Measurements from ENCODE around the gene ENOX2.
"Not testable (repeated sequence)": the region's sequence is repeated elsewhere in the genome, so short reads cannot be mapped to it uniquely, and the experiment has no call there.

The ENOX2 gene

GRCh38 chrX:130746709-130747342 is 156.2 kb downstream of the ENOX2 start:
- DNase-seq: no peak

- no peak for DNase-seq
These were observed 156.9 kb downstream of the ENOX2 start for GRCh38 chrX:130746077-130746476.

- DNase-seq: no peak
These were observed 161.4 kb downstream of the ENOX2 start for GRCh38 chrX:130741584-130741983.

- no peak for DNase-seq
These were observed 161.9 kb downstream of the ENOX2 start for GRCh38 chrX:130741151-130741550.

GRCh38 chrX:130738638-130739195 is 164.3 kb downstream of the ENOX2 start:
- DNase-seq: no peak

- DNase-seq: no peak
These were observed 168.3 kb downstream of the ENOX2 start for GRCh38 chrX:130734713-130735112.

GRCh38 chrX:130728208-130728607 is 174.8 kb downstream of the ENOX2 start:
- no peak for DNase-seq

GRCh38 chrX:130726661-130727060 is 176.3 kb downstream of the ENOX2 start:
- peak in 1 of 2 donors; percentile 8 for DNase-seq

- DNase-seq: no peak
These were observed 177.5 kb downstream of the ENOX2 start for GRCh38 chrX:130725519-130725918.

GRCh38 chrX:130719413-130719812 is 183.6 kb downstream of the ENOX2 start:
- DNase-seq: no peak

- DNase-seq: no peak
These were observed 184.9 kb downstream of the ENOX2 start for GRCh38 chrX:130718137-130718536.

GRCh38 chrX:130716781-130717413 is 186.1 kb downstream of the ENOX2 start:
- no peak for DNase-seq

GRCh38 chrX:130716346-130716745 is 186.7 kb downstream of the ENOX2 start:
- no peak for DNase-seq

- DNase-seq: no peak
These were observed 187.7 kb downstream of the ENOX2 start for GRCh38 chrX:130715299-130715698.

- DNase-seq: no peak
These were observed 188.3 kb downstream of the ENOX2 start for GRCh38 chrX:130714665-130715064.

- no peak for DNase-seq
These were observed 188.9 kb downstream of the ENOX2 start for GRCh38 chrX:130714135-130714534.

- DNase-seq: not testable (repeated sequence)
These were observed 193.8 kb downstream of the ENOX2 start for GRCh38 chrX:130709178-130709577.

- no peak for DNase-seq
These were observed 197.4 kb downstream of the ENOX2 start for GRCh38 chrX:130705591-130705990.

- no peak for DNase-seq
These were observed 198.7 kb downstream of the ENOX2 start for GRCh38 chrX:130704053-130705038.

GRCh38 chrX:130702867-130703707 is 199.9 kb downstream of the ENOX2 start:
- DNase-seq: no peak

- no peak for DNase-seq
These were observed 202.4 kb downstream of the ENOX2 start for GRCh38 chrX:130700629-130701028.

GRCh38 chrX:130699618-130700017 is 203.4 kb downstream of the ENOX2 start:
- DNase-seq: no peak

Data from inflammatory macrophage (primary cell).